ENCODE measurements around the gene DBI. TPM values are rescaled to one million over a fixed set of nuclear protein-coding genes. Genes with fewer than 3 reads are reported as not detected.

The DBI gene
- total RNA-seq, 1 donor from 2014 or later: 176 TPM

DNA sequence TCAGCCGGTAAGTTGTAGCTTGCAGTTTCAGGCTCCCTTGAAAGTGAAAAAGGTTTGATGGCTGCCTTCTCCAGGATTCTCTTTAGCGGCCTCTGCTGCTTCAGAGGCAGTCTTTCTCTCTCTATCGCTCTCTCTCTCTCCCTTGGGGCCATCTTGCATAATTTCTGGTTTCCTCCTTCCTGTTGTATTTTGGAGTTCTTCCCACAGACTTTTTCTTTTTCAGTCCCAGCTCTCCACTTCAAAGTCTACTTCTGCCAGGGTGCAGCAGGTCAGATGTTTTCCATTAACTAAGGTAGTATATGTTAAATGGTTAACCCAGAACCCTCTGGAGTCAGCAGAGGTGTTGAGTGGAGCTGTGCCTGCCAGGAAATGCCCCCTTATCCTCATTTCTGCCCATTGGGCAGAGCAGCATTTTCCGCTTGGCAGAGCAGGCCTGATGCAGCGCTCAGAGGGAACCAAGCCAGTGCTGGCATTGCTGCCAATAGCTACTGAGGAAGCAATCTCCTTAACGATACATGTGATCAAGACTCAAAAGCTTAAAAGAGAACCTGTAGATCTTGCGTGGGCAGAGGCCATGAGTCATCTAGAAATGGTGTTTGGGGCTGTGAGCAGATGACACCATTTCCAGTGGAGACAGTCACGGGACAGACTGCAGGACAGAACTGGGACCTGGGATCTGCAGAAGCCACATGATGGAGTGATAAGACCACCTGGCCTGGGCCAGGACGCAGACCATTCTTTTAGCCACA is 20.8 kb downstream of the DBI start:
- ATAC-seq: peak; percentile 95
- intact Hi-C loops (cut with DNase I): no loop called here
- H3K27ac ChIP-seq: peak overlapping the region; percentile 75

DNA sequence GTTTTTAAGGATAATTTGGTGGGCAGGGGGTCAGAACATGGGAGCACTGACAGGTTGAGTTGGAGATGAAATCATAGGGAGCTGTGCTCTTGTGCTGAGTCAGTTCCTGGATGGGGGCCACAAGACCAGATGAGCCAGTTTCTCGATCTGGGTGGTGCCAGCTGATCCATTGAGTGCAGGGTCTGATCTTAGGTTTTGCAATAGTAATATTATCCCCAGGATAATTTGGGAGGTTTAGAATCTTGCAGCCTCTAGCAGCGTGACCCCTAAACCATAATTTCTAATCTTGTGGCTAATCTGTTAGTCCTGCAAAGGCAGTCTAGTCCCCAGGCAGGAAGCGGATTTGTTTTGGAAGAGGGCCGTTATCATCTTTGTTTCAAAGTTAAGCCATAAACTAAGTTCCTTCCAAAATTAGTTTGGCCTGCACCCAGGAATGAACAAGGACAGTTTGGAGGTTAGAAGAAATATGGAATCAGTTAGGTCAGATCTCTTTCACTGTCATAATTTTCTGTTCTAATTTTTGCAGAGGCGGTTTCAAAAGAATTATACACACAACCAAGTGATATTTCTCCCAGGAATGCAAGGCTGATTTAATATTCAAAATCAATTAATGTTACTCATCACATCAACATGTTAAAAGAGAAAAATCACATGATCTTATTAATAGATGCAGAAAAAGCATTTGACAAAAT is 23.0 kb downstream of the DBI start:
- Histone ChIP-seq H3K36me3 (no peaks in the 10 kb centered on the region), H3K4me1 (peaks cover 10% of the 10 kb centered on the region), H3K9me3 (no peaks in the 10 kb centered on the region), H3K4me3 (no peak overlapping the region), H3K27me3 (no peaks in the 10 kb centered on the region), H3K27ac (peak overlapping the region; percentile 18)
- intact Hi-C loops (cut with DNase I): no loop called here
- DNase-seq (no peak), ATAC-seq (no peak)
- TF ChIP-seq, protein P1, sequence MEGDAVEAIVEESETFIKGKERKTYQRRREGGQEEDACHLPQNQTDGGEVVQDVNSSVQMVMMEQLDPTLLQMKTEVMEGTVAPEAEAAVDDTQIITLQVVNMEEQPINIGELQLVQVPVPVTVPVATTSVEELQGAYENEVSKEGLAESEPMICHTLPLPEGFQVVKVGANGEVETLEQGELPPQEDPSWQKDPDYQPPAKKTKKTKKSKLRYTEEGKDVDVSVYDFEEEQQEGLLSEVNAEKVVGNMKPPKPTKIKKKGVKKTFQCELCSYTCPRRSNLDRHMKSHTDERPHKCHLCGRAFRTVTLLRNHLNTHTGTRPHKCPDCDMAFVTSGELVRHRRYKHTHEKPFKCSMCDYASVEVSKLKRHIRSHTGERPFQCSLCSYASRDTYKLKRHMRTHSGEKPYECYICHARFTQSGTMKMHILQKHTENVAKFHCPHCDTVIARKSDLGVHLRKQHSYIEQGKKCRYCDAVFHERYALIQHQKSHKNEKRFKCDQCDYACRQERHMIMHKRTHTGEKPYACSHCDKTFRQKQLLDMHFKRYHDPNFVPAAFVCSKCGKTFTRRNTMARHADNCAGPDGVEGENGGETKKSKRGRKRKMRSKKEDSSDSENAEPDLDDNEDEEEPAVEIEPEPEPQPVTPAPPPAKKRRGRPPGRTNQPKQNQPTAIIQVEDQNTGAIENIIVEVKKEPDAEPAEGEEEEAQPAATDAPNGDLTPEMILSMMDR (IDR thresholded peaks at IDR 0.05): no peak

More for the DNA sequence above, 20.8 kb downstream of the DBI start:
- no peaks in the 10 kb centered on the region for H3K9me3 ChIP-seq
- H3K36me3 ChIP-seq: no peaks in the 10 kb centered on the region
- peak; percentile 91 for DNase-seq
- no peaks in the 10 kb centered on the region for H3K27me3 ChIP-seq
- peaks cover 10% of the 10 kb centered on the region for H3K4me1 ChIP-seq
- no peak overlapping the region for H3K4me3 ChIP-seq
- TF ChIP-seq, protein P1 (IDR thresholded peaks at IDR 0.05): peak; percentile 33

DNA sequence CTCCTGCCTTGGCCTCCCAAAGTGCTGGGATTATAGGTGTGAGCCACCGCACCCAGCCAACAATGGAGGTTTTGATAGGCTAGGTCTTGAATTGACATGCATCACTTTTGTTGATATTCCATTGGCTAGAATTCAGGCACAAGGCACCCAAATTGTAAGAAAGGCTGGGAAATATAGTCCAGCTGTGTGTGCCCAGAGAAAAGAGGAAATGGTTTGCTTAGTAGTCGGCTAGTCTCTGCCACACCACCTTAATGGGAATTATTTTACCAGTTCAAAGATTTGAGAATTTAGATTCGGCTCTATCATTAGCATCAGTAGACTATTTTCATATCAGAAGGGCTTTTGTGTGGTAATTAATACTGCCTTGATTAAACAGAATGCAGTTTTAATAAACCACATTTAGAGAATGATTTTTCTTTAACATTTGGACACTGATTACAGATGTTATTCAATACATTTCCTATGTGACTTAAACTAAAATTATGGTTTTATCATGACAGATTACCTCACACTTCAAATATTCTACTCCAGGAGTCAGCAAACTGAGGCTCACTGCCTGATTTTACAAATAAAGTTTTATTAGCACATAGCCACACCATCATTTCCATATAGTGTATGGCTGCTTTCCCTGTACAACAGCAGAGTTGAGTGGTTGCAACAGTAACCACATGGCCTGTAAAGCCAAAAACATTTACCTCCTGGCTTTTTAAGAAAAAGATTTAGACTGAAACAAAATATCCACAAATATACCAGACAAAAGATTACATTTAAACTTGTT is 27.4 kb downstream of the DBI start:
- no peaks in the 10 kb centered on the region for H3K9me3 ChIP-seq
- TF ChIP-seq, protein P1 (IDR thresholded peaks at IDR 0.05): no peak
- H3K27ac ChIP-seq: no peak overlapping the region
- intact Hi-C loops (cut with DNase I): no loop called here
- H3K4me1 ChIP-seq: no peaks in the 10 kb centered on the region
- ATAC-seq: no peak
- H3K4me3 ChIP-seq: no peak overlapping the region
- DNase-seq: no peak
- no peaks in the 10 kb centered on the region for H3K27me3 ChIP-seq
- H3K36me3 ChIP-seq: no peaks in the 10 kb centered on the region

DNA sequence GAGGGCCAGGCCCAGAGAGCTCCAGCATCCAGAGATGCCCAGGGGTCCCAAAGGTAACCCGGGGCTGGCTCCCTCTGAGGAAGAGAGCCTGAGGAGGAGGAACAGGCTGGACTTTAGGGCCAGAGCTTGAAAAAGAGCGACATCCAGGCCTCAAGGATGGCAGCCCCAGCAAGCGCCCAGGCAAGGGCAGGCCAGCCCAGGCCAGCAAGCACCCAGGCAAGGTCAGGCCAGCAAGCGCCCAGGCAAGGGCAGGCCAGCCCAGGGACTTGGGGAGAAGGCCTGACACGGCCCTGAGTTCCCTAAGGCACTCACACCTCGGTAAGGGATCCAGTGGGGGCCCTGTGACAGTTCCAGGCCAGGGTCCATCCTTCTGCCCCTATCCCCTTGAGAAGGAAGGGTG is 30.4 kb downstream of the DBI start:
- no peaks in the 10 kb centered on the region for H3K9me3 ChIP-seq
- intact Hi-C loops (cut with DNase I): no loop called here
- H3K36me3 ChIP-seq: no peaks in the 10 kb centered on the region
- peak; percentile 20 for ATAC-seq
- no peaks in the 10 kb centered on the region for H3K4me1 ChIP-seq
- DNase-seq: no peak
- TF ChIP-seq, protein P1 (IDR thresholded peaks at IDR 0.05): no peak
- no peak overlapping the region for H3K27ac ChIP-seq
- H3K27me3 ChIP-seq: no peaks in the 10 kb centered on the region
- no peak overlapping the region for H3K4me3 ChIP-seq

DNA sequence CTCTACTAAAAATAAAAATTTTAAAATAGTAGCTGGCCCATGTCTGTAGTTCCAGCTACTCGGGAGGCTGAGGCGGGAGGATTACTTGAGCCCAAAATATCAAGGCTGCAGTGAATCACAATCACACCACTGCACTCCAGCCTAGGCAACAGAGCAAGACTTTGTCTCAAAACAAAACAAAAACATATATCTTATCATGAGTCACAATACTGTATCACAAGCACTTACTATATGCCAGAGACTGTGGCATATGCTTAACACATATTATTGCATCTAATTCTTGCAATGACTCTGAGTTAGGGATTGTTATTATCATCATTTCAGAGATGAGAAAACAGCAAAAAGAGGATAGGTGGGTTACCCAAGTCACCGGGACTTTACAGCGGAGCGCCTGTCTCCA is 35.3 kb downstream of the DBI start:
- intact Hi-C loops (cut with DNase I): no loop called here
- DNase-seq: no peak
- Histone ChIP-seq H3K27ac (no peak overlapping the region), H3K9me3 (no peaks in the 10 kb centered on the region), H3K4me1 (no peaks in the 10 kb centered on the region), H3K4me3 (no peak overlapping the region), H3K27me3 (no peaks in the 10 kb centered on the region), H3K36me3 (no peaks in the 10 kb centered on the region)
- no peak for ATAC-seq
- TF ChIP-seq, protein P1 (IDR thresholded peaks at IDR 0.05): no peak
